Measurements from ENCODE around the gene TRIM44. TPM values are rescaled to one million over a fixed set of nuclear protein-coding genes. Genes with fewer than 3 reads are reported as not detected.

Gene TRIM44
- total RNA-seq, 1 experiment from 2014 or later = 33.4 TPM

DNA sequence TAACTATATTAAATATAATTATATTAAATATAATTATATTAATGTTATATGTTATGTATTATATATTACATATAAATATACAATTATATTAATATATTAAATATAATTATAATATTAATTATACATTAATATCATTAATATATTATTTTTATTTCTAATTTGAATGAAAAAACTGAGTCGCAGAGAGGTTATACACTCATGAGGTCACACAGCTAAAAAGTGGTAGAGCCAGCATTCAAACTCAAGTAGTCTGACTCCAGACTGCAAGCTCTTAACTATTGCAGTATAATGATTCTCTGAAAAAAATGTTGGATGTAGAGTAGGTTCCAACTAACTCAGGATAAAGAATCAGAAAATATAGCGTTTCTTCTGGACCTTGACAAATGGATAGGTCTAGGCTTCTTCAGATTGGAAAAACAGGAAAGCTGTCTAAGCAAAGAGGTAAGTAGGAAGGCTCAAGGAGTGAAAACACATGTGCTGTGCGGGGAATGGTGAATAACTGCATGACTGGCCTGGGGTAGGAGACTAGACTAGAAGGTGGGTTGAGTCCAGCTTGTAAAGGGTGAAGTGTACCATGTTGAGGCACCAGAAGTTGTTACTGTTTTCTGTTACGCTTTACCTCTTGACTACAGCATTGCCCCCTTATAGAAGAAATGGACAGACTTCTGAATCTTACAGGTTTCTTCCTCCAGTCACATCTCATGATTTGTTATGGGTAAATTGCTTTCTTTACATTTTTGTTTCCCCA is 80.3 kb downstream of the TRIM44 start (continued):
- TF ChIP-seq YY1 (IDR thresholded peaks at IDR 0.05; ENCODE audit: extremely low read depth, insufficient replicate concordance, low read depth, low read length) = no peak

DNA sequence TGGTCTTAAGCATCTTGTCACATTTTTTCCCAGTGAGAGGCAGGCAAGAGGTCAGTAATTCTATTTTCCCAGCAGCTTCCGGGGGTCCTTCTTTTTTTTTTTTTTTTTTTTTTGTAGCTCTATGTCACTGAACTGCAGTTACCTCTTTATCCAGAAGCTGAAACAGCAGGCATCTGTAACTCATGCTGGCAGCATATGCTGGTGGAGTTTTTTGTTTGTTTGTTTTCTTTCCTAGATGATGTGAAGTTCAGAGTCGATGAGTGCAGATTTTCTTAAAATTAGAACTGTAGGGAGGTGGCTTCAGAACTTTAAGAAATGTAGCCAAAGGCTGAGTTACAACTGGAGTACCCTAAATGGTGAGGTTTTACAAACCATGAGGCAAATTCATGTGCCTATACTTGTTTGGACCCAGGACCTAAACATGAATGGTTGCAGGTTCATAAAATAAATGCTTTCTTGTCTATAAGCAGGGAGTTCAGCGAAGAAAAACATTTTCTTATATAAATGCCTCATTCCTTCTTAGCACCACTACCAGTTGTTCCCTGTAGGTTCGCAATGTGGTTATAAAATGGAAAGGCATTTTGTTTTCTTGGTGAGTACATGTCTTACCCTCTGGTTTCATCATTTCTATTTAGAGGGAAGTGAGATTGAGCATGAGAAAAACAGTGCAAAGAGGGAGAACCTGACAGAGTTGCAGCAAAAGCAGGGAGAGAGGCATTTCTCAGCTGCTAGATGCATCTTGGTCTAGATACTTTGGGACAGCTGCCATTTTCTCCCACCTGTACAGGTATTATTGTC is 84.0 kb downstream of the TRIM44 start:
- intact Hi-C loops (cut with micrococcal nuclease) = no loop called here
- Histone ChIP-seq H3K27ac (ENCODE audit: low read depth, low read length) (no peak overlapping the region), H3K4me2 (ENCODE audit: low read length) (no peak overlapping the region), H3K79me2 (ENCODE audit: insufficient read depth, low read length) (no peaks in the 10 kb centered on the region), H3K9me2 (ENCODE audit: insufficient read depth) (no peaks in the 10 kb centered on the region), H3K9me3 (ENCODE audit: control insufficient read depth in 1 of 2, insufficient read depth in 1 of 2, low read depth in 1 of 2, low read length in 2 of 2) (no peaks in the 10 kb centered on the region), H3K27me3 (ENCODE audit: insufficient read depth, low read length) (no peaks in the 10 kb centered on the region), H3K4me1 (ENCODE audit: control insufficient read depth in 1 of 2, insufficient read depth in 2 of 2, low read length in 2 of 2) (peaks cover 0 to 5% of the 10 kb centered on the region in 2 experiments; a peak in 1 of 4 replicates), H2AFZ (ENCODE audit: low read depth, low read length, poor library complexity, severe bottlenecking) (no peak overlapping the region), H3K36me3 (ENCODE audit: control insufficient read depth in 1 of 2, insufficient read depth in 2 of 2, low read length in 2 of 2) (no peaks in the 10 kb centered on the region), H4K20me1 (ENCODE audit: insufficient read depth) (no peaks in the 10 kb centered on the region), H3K9ac (ENCODE audit: low read length) (no peak overlapping the region), H3K4me3 (replicated peaks in 1 of 2; ENCODE audit: low read depth in 1 of 2, low read length in 2 of 2) (no peak overlapping the region)
- ChIA-PET RAD21 (ENCODE audit: low non-redundant PET in 1 of 2, low total read pairs in 2 of 2, uncharacterized antibody in 2 of 2, unreplicated experiment in 2 of 2) (no interaction called here), POLR2A (no interaction called here), CTCF (no interaction called here)
- BruUV-seq (replicated peaks) = no TSS peak
- DNase-seq (ENCODE audit: low read depth, low spot score) (no peak), ATAC-seq (no peak)
- TF ChIP-seq POLR2AphosphoS5 (IDR thresholded peaks at IDR 0.05; ENCODE audit: low read depth, low read length) (no peak), ZFX (IDR thresholded peaks at IDR 0.05) (no peak), SRF (IDR thresholded peaks at IDR 0.05; ENCODE audit: low read depth) (no peak), RAD21 (IDR thresholded peaks at IDR 0.05; ENCODE audit: low read depth) (no peak), CEBPB (IDR thresholded peaks at IDR 0.05; ENCODE audit: low read depth) (no peak), ELF1 (IDR thresholded peaks at IDR 0.05; ENCODE audit: borderline replicate concordance, low read depth) (no peak), EZH2phosphoT487 (IDR thresholded peaks at IDR 0.05; ENCODE audit: borderline replicate concordance) (no peak), TCF7L2 (IDR thresholded peaks at IDR 0.05; ENCODE audit: borderline replicate concordance, extremely low read depth, insufficient read depth, insufficient read length) (no peak), SP1 (IDR thresholded peaks at IDR 0.05; ENCODE audit: low read depth) (no peak), EGR1 (IDR thresholded peaks at IDR 0.05; ENCODE audit: low read depth) (no peak)
- TF ChIP-seq, protein P1, sequence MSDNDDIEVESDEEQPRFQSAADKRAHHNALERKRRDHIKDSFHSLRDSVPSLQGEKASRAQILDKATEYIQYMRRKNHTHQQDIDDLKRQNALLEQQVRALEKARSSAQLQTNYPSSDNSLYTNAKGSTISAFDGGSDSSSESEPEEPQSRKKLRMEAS (IDR thresholded peaks at IDR 0.05) = no peak
- TF ChIP-seq, protein P2, sequence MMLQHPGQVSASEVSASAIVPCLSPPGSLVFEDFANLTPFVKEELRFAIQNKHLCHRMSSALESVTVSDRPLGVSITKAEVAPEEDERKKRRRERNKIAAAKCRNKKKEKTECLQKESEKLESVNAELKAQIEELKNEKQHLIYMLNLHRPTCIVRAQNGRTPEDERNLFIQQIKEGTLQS (IDR thresholded peaks at IDR 0.05) = no peak

All from HCT116 (cell line).